H9 (cell line): ENCODE results near the gene NMRAL1. TPM values are rescaled to one million over a fixed set of nuclear protein-coding genes. Genes with fewer than 3 reads are reported as not detected.

Source experiments
- DNase-seq: peaks from one replicate; pipeline ENCODE4 v3.0.0-alpha.2; 2017
- H2AFZ ChIP-seq: one replicate; pipeline ENCODE4 v1.6.1; 2013; ENCODE audit warnings: mild to moderate bottlenecking, low read length, control low read depth, moderate library complexity
- H2AK5ac ChIP-seq: 2 replicates; pipeline ENCODE4 v1.6.1; 2013; ENCODE audit warnings: low read length, control low read depth, mixed read lengths; ENCODE audit not compliant: insufficient read length
- H2BK120ac ChIP-seq: one replicate; pipeline ENCODE4 v1.6.1; 2013; ENCODE audit warnings: low read depth, mild to moderate bottlenecking, low read length, control low read depth, inconsistent platforms; ENCODE audit not compliant: poor library complexity, severe bottlenecking
- H2BK12ac ChIP-seq: 2 replicates; pipeline ENCODE4 v1.6.1; 2013; ENCODE audit warnings: low read length, control low read depth, mixed read lengths, low read depth; ENCODE audit not compliant: insufficient read length
- H2BK15ac ChIP-seq: 2 replicates; pipeline ENCODE4 v1.6.1; 2013; ENCODE audit warnings: low read depth, low read length, control low read depth
- H2BK20ac ChIP-seq: one replicate; pipeline ENCODE4 v1.6.1; 2013; ENCODE audit warnings: low read depth, mild to moderate bottlenecking, low read length, control low read depth, inconsistent platforms; ENCODE audit not compliant: poor library complexity, severe bottlenecking
- H2BK5ac ChIP-seq: 2 replicates; pipeline ENCODE4 v1.6.1; 2013; ENCODE audit warnings: low read length, control low read depth, mixed read lengths; ENCODE audit not compliant: insufficient read length
- H3K14ac ChIP-seq: 2 replicates; pipeline ENCODE4 v1.6.1; 2013; ENCODE audit warnings: low read length, control low read depth; ENCODE audit not compliant: insufficient read depth
- H3K18ac ChIP-seq: 2 replicates; pipeline ENCODE4 v1.6.1; 2013; ENCODE audit warnings: low read depth, mild to moderate bottlenecking, mixed read lengths, low read length, control low read depth; ENCODE audit not compliant: insufficient read length
- H3K23ac ChIP-seq: 2 replicates; pipeline ENCODE4 v1.6.1; 2013; ENCODE audit warnings: low read length, control low read depth, mixed read lengths, low read depth; ENCODE audit not compliant: insufficient read length
- H3K23me2 ChIP-seq: 2 replicates; pipeline ENCODE4 v1.6.1; 2013; ENCODE audit warnings: low read depth, mild to moderate bottlenecking, mixed read lengths, low read length, control low read depth; ENCODE audit not compliant: insufficient read length, poor library complexity, severe bottlenecking
- H3K27ac ChIP-seq: 2 replicates; pipeline ENCODE4 v1.5.1; 2013; ENCODE audit warnings: low read length, control low read depth, mixed read lengths, low read depth; ENCODE audit not compliant: insufficient read length
- H3K27me3 ChIP-seq: 2 replicates; pipeline ENCODE4 v1.6.1; 2013; ENCODE audit warnings: low read length, control low read depth, inconsistent platforms; ENCODE audit not compliant: insufficient read depth
- H3K4ac ChIP-seq: 2 replicates; pipeline ENCODE4 v1.6.1; 2013; ENCODE audit warnings: low read depth, mild to moderate bottlenecking, control low read depth, inconsistent platforms, low read length, moderate library complexity
- H3K4me1 ChIP-seq: 2 replicates; pipeline ENCODE4 v1.6.1; 2013; ENCODE audit warnings: low read length, control low read depth, inconsistent platforms; ENCODE audit not compliant: insufficient read depth
- H3K4me2 ChIP-seq: 2 replicates; pipeline ENCODE4 v1.6.1; 2013; ENCODE audit warnings: low read length, control low read depth, mixed read lengths; ENCODE audit not compliant: insufficient read length, insufficient read depth
- H3K56ac ChIP-seq: 2 replicates; pipeline ENCODE4 v1.6.1; 2013; ENCODE audit warnings: low read depth, mild to moderate bottlenecking, mixed read lengths, low read length, control low read depth; ENCODE audit not compliant: insufficient read length
- H3K79me1 ChIP-seq: 2 replicates; pipeline ENCODE4 v1.6.1; 2013; ENCODE audit warnings: low read depth, mild to moderate bottlenecking, moderate library complexity, low read length, control low read depth, inconsistent platforms; ENCODE audit not compliant: insufficient read depth, poor library complexity, severe bottlenecking
- H3K79me2 ChIP-seq: 2 replicates; pipeline ENCODE4 v1.6.1; 2013; ENCODE audit warnings: low read length, control low read depth, inconsistent platforms; ENCODE audit not compliant: insufficient read depth
- H3K9ac ChIP-seq: 2 replicates; pipeline ENCODE4 v1.6.1; 2013; ENCODE audit warnings: low read length, control low read depth, mixed read lengths; ENCODE audit not compliant: insufficient read length; ENCODE audit errors: extremely low read depth
- H3K9me3 ChIP-seq: one replicate; pipeline ENCODE4 v1.6.1; 2013; ENCODE audit warnings: low read depth, low read length, inconsistent platforms; ENCODE audit not compliant: control insufficient read depth
- H3T11ph ChIP-seq: one replicate; pipeline ENCODE4 v1.6.1; 2013; ENCODE audit warnings: mild to moderate bottlenecking, low read length, control low read depth, inconsistent platforms
- H4K20me1 ChIP-seq: one replicate; pipeline ENCODE4 v1.6.1; 2013; ENCODE audit not compliant: control insufficient read depth, insufficient read length, insufficient read depth
- H4K5ac ChIP-seq: 2 replicates; pipeline ENCODE4 v1.6.1; 2013; ENCODE audit warnings: low read depth, mild to moderate bottlenecking, mixed read lengths, low read length, control low read depth; ENCODE audit not compliant: insufficient read length
- H4K8ac ChIP-seq: replicated peaks from 2 replicates; pipeline ENCODE4 v1.6.1; 2013; ENCODE audit warnings: low read length, control low read depth, mixed read lengths, low read depth; ENCODE audit not compliant: insufficient read length
- H4K91ac ChIP-seq: 2 replicates; pipeline ENCODE4 v1.6.1; 2013; ENCODE audit warnings: low read depth, mild to moderate bottlenecking, moderate library complexity, mixed read lengths, low read length, control low read depth; ENCODE audit not compliant: insufficient read length
- H3K27ac Mint-ChIP-seq, 3 experiments: 2 replicates in 2 of 3; 3 replicates in 1 of 3; pipeline ENCODE4 v1.8.0; 2020 to 2021; ENCODE audit warnings: mixed read lengths in 3 of 3, mild to moderate bottlenecking in 1 of 3, moderate library complexity in 1 of 3
- H3K27me3 Mint-ChIP-seq: 2 replicates; pipeline ENCODE4 v1.8.0; 2021; ENCODE audit warnings: low read depth, mild to moderate bottlenecking, moderate library complexity, mixed read lengths
- H3K36me3 Mint-ChIP-seq, 3 experiments: 2 replicates in 2 of 3; 3 replicates in 1 of 3; pipeline ENCODE4 v1.8.0; 2020 to 2021; ENCODE audit warnings: low read depth in 3 of 3, mixed read lengths in 3 of 3; ENCODE audit not compliant: insufficient read depth in 1 of 3
- H3K4me1 Mint-ChIP-seq, 2 experiments: 2 replicates each; pipeline ENCODE4 v1.8.0; 2020; ENCODE audit warnings: mixed read lengths in 2 of 2
- H3K4me3 Mint-ChIP-seq, 2 experiments: 2 replicates in 1 of 2; 3 replicates in 1 of 2; pipeline ENCODE4 v1.8.0; 2020 to 2021; ENCODE audit warnings: mild to moderate bottlenecking in 2 of 2, mixed read lengths in 2 of 2, moderate library complexity in 1 of 2
- H3K9me3 Mint-ChIP-seq, 2 experiments: 2 replicates in 1 of 2; 3 replicates in 1 of 2; pipeline ENCODE4 v1.8.0; 2020; ENCODE audit warnings: mild to moderate bottlenecking in 2 of 2, mixed read lengths in 2 of 2, moderate library complexity in 1 of 2
- CTCF ChIP-seq: fragments of 200-600 bp; sonication (generic); conservative IDR thresholded peaks from 3 replicates; pipeline ENCODE4 v1.8.0; 2021; ENCODE audit warnings: antibody characterized with exemption, mild to moderate bottlenecking
- WGBS: extraction: QIAGEN DNeasy Blood & Tissue Kit; methylation state at CpG from one replicate; pipeline ENCODE4 v1.1.7; 2013; ENCODE audit warnings: missing lambda C conversion rate, low lambda C conversion rate, mixed read lengths; ENCODE audit not compliant: insufficient read length; ENCODE audit errors: extremely low coverage; 5-methylcytosine and 5-hydroxymethylcytosine counted together
- total RNA-seq: library from RNA; stranded (reverse); gene quantifications from 2 replicates; pipeline ENCODE4 v1.2.1, GENCODE V29; 2021

Gene NMRAL1
- total RNA-seq, 1 experiment from 2014 or later: 78.9 TPM

DNA sequence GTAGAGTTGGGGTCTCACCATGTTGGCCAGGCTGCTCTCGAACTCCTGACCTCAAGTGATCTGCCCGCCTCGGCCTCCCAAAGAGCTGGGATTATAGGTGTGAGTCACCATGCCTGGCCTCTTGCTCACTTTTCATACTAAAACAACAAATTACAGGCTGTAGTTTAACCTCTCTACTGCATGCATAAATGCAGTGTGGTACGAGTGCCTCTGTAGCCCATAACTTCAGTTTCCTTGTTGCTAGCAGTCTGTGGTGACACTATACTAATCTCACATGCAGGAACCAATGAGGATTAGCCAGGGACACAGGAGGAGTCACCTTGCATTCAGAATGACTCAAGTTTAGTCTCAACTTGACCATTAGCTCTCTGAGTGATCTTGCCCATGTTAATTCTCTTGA, 21.9 kb upstream of the NMRAL1 start:
- H3K9me3 ChIP-seq: no peaks in the 10 kb centered on the region
- H3K4me1 Mint-ChIP-seq: peaks cover 13 to 34% of the 10 kb centered on the region in 2 experiments
- no peaks in the 10 kb centered on the region for H3K27me3 ChIP-seq
- no peak overlapping the region for H3T11ph ChIP-seq
- H3K4me1 ChIP-seq: no peaks in the 10 kb centered on the region
- no peak overlapping the region for H2BK120ac ChIP-seq
- H3K79me2 ChIP-seq: no peaks in the 10 kb centered on the region
- no peak overlapping the region for H3K9ac ChIP-seq
- H3K4me2 ChIP-seq: no peak overlapping the region
- H2BK5ac ChIP-seq: no peak overlapping the region
- H2BK20ac ChIP-seq: no peak overlapping the region
- no peak overlapping the region for H3K27ac ChIP-seq
- no peak overlapping the region for H3K18ac ChIP-seq
- no peak overlapping the region for H2AK5ac ChIP-seq
- no peak overlapping the region for H4K5ac ChIP-seq
- no peak overlapping the region for H3K14ac ChIP-seq
- no peak overlapping the region for H2AFZ ChIP-seq
- no peak overlapping the region for H4K91ac ChIP-seq
- WGBS: no CpG with 5 or more reads among the region's 4 CpGs
- no peak overlapping the region; a peak in 1 of 7 replicates for H3K27ac Mint-ChIP-seq
- no peak overlapping the region for H2BK15ac ChIP-seq
- H3K9me3 Mint-ChIP-seq: no peaks in the 10 kb centered on the region
- no peak overlapping the region for H4K8ac ChIP-seq
- H4K20me1 ChIP-seq: no peaks in the 10 kb centered on the region
- no peak overlapping the region for H3K4me3 Mint-ChIP-seq
- no peak for TF ChIP-seq CTCF
- H3K4ac ChIP-seq: no peak overlapping the region
- no peaks in the 10 kb centered on the region for H3K27me3 Mint-ChIP-seq
- no peak overlapping the region for H2BK12ac ChIP-seq
- H3K23me2 ChIP-seq: no peaks in the 10 kb centered on the region
- H3K79me1 ChIP-seq: no peaks in the 10 kb centered on the region
- no peak overlapping the region for H3K56ac ChIP-seq
- peaks cover 0 to 3% (median 0%) of the 10 kb centered on the region in 3 experiments; a peak in 2 of 7 replicates for H3K36me3 Mint-ChIP-seq
- no peak overlapping the region for H3K23ac ChIP-seq
- DNase-seq: no peak
